Stimulated activated CD4-positive, alpha-beta T cell treated with anti-CD3 and anti-CD28 coated beads, Interleukin-4, amount 100 ng/mL, for 1 hour (primary cell): ENCODE measurements around the gene STING1.
A peak's percentile ranks its signal among the peaks of the same experiment; 100 is the strongest.
"Not testable (repeated sequence)": the region's sequence is repeated elsewhere in the genome, so short reads cannot be mapped to it uniquely, and the experiment has no call there.

Source experiments
- DNase-seq: peaks from one replicate; pipeline ENCODE4 v3.0.0-alpha.2; 2020

Gene STING1

DNA sequence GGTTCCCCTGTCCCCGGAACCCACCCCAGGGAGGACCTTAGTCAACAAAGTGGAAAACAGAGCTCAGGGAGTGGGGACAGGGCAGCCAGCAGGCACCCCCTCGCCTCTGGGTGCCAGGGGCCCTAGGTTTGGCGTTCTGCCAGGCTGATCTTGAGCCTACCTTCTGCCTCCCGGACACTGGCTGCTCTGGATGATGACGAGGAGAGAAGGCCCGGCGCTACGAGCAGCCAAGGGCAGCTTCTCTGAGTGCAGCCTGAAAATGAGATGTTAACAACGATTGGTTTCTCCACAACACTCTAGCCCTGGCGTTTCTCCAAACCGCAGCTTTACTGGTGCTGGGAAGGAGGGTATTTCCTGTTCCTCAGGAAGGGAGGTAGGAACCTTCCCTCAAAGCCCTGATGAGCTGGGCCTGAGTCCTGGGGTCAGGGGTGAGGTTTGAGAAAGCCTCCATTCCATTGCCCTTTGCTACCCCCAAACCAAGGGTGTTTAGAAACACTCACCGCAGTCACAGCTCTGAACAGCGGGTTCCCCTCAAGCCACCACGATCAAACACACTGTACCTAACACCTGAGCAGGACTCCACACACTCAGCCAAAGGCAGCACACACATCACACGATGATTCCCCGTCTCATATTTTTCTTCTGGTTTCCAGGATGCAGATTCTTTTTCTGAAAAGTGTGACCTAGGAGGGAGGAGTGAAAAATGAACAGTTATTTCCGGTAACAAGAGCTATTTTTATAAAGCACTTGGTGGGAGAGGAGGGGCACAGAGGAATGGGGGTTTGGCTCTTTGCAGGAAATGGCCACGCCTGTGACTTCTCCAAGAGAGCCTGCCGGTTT lies at the start of gene STING1:
TSS of gene STING1 (minus strand) at position 709 of the 840 bp plus-strand sequence. CDS start 1,054 bp downstream, outside the sequence.
- DNase-seq = peak; percentile 44

DNA sequence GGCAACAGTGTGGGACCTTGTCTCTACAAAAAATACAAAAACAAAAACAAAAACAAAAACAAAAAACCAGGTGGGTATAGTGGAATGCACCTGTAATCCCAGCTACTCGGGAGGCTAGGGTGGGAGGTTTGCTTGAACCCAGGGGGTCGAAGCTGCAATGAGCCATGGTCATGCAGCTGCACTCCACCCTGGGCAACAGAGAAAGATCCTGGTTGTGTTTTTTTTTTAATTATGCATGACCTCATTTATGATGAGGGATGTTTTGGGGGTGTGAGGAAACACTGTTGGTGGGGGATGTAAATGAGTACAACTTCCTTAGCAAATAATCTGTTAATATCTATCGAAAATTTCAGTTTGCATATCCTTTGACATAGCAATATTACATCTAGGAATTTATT lies 49.2 kb upstream of the STING1 start:
- DNase-seq = no peak

GRCh38 chr5:139530079-139530478 lies 47.5 kb upstream of the STING1 start:
- DNase-seq = not testable (repeated sequence)

GRCh38 chr5:139528695-139529094 lies 46.1 kb upstream of the STING1 start:
- DNase-seq = not testable (repeated sequence)

GRCh38 chr5:139527896-139528467 lies 45.4 kb upstream of the STING1 start:
- not testable (repeated sequence) for DNase-seq

GRCh38 chr5:139527090-139527470 lies 44.5 kb upstream of the STING1 start:
- not testable (repeated sequence) for DNase-seq

DNA sequence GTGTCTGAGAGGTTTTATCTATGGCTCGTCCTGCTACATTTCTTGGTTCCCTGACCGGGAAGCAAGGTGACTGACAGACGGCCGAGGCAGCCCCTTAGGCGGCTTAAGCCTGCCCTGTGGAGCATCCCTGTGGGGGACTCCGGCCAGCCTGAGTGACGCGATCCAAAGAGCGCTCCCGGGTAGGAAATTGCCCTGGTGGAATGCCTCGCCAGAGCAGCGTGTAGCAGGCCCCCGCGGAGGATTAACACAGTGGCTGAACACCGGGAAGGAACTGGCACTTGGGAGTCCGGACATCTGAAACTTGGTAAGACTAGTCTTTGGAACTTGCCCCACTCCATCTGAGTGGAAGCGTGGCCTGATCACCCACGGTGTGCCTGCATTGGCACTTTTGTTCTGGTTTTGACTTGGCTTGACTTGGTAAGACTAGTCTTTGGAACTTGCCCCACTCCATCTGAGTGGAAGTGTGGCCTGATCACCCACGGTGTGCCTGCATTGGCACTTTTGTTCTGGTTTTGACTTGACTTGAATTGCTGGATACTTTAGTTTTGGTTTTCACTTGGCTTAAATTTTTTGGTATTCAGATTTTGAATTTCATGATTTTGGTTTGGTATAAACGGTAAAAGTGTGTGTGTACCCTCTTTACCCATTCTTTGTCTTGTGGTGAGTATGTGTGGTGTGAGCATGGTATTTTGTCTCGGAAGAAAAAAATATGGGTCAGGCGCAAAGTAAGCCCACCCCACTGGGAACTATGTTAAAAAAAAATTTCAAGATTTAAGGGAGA lies 43.9 kb upstream of the STING1 start:
- not testable (repeated sequence) for DNase-seq

DNA sequence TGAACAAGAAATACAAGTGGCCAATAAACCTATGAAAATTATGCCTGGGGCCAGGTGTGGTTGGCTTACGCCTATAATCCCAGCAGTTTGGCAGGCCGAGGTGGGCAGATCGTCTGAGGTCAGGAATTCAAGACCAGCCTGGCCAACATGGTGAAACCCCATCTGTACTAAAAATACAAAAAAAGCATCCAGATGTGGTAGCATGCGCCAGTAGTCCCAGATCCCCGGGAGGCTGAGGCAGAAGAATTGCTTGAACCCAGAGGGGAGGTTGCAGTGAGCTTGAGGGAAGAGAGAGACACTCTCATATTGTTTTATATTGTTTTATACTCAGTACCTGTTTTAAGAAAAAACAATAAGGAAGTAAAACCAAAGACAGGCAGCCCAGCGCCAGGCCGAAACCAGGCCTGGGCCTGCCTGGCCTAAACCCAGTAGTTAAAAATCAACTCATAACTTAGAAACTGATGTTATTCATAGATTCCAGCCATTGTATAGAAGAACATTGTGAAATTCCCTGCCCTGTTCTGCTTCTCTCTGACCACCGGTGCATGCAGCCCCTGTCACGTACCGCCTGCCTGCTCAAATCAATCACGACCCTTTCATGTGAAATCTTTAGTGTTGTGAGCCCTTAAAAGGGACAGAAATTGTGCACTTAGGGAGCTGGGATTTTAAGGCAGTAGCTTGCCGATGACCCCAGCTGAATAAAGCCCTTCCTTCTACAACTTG lies 43.2 kb upstream of the STING1 start:
- not testable (repeated sequence) for DNase-seq

DNA sequence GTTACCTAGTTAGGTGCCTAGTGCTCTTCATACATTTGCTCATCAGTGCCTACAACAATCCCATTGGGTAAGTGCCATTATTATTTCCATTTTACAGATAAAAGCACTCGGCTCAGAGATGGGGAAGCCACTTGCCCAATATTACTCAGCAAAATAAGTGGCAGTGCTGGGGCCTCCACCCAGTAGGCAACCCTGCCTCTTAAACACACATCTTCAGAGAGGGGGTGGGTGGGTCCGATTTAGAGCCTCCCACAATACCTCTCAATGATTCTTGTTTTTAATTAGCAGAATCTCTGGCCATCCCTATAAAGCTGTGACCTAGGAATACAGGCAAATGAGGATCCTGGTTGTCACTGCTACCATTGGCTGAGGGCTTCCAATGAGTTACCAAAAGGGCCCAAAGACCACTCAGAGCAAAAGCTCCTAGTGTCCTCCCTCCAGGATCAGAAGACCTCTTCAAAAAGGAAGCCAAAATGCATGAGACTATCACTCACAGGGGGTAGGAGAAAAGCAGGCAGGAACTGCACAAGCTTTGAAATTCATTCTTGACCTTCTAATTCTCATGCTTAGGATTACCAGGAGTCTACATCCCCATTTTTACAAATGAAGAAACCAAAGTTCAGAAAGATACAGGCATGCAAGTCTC lies 42.5 kb upstream of the STING1 start:
- no peak for DNase-seq

DNA sequence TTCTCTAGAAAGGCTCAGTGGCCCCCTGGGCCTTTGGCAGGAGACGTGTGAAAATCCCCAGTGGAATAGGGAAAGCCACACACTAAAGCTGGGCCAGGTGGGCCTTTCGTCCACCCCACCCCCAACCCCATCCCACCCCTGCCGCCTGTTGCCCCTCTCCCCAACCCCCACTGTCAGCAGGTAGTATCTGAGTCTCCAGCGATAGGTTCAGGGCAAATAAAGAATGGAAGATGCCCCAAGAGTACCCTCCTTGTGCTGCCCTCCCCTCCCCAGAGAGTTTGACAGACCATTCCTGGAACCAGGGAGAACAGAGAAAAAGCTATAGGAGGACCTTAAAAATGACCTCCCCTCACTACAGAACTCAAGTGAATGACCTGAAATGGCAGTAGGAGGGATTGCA lies 41.9 kb upstream of the STING1 start:
- no peak for DNase-seq

DNA sequence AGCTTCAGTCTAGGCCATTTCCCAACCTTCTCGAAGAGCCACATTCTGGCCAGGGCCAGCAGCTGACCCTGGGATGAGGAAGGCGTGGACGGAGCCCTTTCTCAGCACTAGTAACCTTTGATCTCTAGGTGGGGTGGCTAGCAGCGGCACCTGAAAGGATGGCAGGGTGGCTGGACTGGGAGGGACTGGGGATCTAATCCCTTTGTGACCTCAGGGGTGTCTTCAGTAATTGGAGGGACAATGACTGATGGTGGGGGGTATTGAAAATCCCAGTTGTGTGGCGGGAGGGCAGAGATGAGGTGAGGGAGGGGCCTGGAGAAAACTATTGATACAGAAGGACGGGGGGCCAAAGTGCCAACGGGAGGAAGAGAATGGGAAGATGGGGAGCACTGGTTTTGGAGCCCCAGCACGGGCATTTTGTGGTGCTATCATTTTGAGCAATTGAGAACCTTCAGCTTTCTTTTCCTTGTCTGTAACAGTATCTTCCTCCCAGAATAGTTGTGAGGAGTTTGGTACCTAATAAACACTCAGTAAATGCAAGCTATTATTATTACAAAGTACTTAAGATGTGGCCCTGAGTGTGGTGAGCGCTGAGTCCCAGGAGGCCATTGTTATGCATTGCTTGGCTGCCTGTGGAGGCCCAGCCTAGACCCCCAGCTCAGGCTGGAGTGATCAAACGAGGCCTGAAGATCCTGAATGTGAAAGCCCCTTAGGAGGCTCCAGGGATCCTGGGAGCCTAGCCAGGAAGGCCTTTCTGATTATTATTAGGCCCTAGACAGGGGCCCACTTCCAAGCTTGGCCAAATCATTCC lies 41.3 kb upstream of the STING1 start:
- no peak for DNase-seq

DNA sequence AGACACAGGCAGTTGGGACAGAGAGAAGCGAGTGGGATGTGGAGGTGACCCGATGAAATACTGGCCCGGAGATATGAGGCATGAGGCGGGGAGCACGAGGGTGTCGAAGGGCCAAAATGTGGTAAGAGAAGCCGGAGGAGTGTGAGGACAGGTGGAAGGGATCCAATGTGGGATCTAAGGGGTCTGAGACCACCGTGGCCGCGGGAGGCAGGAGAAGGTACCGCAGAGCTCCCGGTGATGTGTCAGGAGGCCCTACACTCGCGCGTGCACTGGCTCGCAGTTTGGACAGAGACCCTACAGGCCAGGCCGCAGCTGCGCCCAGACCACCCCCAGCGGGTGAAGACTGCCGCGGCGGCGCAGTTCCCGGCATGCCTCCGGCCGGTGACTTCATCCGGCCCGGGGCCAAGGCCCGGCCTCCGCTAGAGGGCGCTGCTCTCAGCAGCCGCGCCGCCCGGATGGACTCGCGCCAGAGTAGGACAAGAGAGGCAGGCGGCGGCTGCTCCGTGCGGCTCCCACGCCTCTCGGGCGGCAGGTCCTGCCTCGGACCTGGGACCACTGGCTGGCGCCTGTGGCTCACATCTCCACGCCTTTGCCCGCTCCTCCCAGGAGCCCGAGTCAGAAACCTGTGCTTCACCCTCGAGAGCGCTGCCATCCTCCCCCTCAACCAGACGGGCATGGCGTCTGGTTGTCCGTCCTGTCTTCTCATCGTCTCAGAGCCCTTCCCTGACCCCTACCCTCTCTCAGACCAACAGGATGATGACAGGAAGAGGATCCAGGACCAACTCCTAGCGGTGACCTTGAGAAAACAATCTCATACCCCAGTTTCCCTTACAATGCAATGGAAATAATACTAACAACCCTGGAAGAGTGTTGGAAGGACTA lies 35.4 kb upstream of the STING1 start:
- peak; percentile 92 for DNase-seq

- no peak for DNase-seq
Measured at GRCh38 chr5:139514486-139514856, 31.9 kb upstream of the STING1 start.

DNA sequence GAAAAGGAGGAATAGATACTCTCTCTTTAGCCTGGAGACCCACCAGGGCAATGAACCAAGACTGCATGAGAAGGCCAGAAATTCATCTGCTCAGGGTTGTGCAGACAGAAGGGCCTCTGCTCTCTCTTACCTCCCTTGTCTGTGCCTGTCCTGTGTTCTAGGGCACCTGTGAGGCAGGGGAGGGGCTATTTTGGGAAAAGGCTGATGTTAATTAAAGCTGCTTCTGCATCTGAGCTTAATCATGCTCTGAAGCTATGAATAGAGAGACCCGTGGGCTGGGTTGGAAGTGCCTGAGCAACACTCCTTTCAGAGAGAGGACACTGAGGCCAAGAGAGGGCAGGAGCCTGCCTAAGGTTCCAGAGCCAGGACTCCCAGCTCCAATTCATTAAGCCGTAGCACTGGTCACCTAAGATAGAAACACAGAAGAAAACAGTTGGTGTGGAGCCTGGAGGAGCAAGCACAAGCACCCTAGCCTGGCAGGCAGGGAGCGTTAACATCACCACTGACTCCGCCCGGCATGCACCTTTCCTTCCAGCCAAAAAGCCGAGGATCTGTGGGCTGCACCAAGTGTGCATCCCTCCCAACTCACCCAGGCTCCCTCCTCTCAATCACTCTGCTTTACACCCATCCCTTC lies 31.4 kb upstream of the STING1 start:
- no peak for DNase-seq

DNA sequence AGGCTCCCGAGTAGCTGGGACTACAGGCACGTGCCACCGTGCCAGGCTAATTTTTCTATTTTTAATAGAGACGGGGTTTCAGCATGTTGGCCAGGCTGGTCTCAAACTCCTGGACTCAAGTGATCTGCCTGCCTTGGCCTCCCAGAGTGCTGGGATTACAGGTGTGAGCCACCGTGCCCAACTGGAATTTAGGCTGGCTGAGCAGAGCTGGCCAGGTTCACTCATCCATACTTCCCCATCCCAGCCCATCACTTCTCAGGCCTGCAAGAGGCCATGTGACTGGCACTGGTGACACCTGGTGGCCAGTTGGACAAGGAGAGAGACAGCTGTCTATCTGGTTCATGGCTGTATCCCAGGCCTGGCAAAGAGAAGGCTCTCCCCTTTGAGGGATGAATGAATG lies 30.9 kb upstream of the STING1 start:
- DNase-seq = peak; percentile 79

DNA sequence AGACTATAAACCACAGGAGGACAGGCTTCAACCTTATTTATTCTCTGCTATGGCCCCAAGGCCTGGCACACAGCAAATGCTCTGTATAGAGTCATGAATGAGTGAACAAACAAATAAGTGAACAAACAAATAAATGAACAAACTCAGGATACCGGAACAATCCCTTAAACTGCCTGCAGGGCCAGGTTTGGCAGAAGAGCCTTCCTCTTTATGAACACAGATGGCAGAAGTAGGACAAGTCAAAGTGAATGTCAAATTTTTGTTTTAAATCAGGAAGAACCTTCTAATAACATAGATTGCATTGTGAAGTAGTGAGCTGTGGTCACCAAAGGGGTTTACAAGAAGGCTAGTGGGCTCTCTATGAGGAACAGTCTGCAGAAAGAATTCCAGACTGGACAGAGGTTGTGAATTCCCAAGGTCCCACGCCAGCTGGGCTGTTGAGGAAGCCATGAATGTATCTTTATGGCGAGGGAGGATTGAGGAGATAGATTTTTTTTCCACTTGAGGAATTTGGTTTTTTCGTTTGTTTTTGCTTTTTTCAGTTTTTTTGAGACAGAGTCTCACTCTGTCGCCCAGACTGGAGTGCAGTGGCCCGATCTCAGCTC lies 30.3 kb upstream of the STING1 start:
- no peak for DNase-seq

GRCh38 chr5:139504722-139505121 lies 22.2 kb upstream of the STING1 start:
- DNase-seq = not testable (repeated sequence)

DNA sequence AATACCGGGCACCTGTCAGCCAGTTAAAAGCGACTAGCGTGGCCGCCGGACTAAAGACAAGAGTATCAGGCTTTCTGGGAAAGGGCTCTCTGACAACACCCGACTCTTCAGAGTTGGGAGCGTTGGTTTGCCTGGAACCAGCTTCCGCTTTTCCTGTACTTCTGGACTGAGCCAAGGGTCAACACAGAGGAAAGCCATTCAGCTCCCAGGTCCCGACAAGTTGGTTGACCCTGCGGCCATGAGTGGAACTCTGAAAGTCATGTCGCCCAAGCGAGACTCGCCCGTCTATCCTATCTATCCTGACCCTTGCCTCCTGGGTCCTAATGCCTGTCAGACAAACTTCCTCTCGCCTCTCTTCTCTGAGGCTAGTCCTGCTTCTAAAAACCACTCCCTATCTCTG lies 21.3 kb upstream of the STING1 start:
- not testable (repeated sequence) for DNase-seq

GRCh38 chr5:139503036-139503817 lies 20.7 kb upstream of the STING1 start:
- not testable (repeated sequence) for DNase-seq
